GM19240 (cell line): Measurements from ENCODE around the gene NCKAP5.

Source experiments
- DNase-seq: peaks from one replicate; pipeline ENCODE4 v3.0.0; 2011; ENCODE audit warnings: low spot score; ENCODE audit not compliant: insufficient read length

NCKAP5 gene

GRCh38 chr2:133390156-133390555 is 178.1 kb downstream of the NCKAP5 start:
- DNase-seq = no peak

GRCh38 chr2:133389569-133389968 is 178.7 kb downstream of the NCKAP5 start:
- no peak for DNase-seq

GRCh38 chr2:133382566-133382965 is 185.7 kb downstream of the NCKAP5 start:
- DNase-seq = no peak

- DNase-seq = no peak
These were observed 187.3 kb downstream of the NCKAP5 start for GRCh38 chr2:133380991-133381390.

GRCh38 chr2:133378928-133379549 is 189.2 kb downstream of the NCKAP5 start:
- DNase-seq = no peak

GRCh38 chr2:133378386-133378785 is 189.9 kb downstream of the NCKAP5 start:
- DNase-seq = no peak

GRCh38 chr2:133377599-133377998 is 190.7 kb downstream of the NCKAP5 start:
- no peak for DNase-seq

GRCh38 chr2:133377021-133377481 is 191.2 kb downstream of the NCKAP5 start:
- no peak for DNase-seq

GRCh38 chr2:133374781-133375180 is 193.5 kb downstream of the NCKAP5 start:
- DNase-seq = no peak

- DNase-seq = no peak
These were observed 197.0 kb downstream of the NCKAP5 start for GRCh38 chr2:133371286-133371685.

- DNase-seq = no peak
These were observed 198.2 kb downstream of the NCKAP5 start for GRCh38 chr2:133369901-133370658.

GRCh38 chr2:133365117-133365516 is 203.1 kb downstream of the NCKAP5 start:
- DNase-seq = no peak

GRCh38 chr2:133364636-133365035 is 203.6 kb downstream of the NCKAP5 start:
- no peak for DNase-seq

GRCh38 chr2:133363884-133364283 is 204.4 kb downstream of the NCKAP5 start:
- no peak for DNase-seq

- DNase-seq = no peak
These were observed 206.2 kb downstream of the NCKAP5 start for GRCh38 chr2:133362061-133362476.

GRCh38 chr2:133360882-133361281 is 207.4 kb downstream of the NCKAP5 start:
- DNase-seq = no peak

GRCh38 chr2:133360190-133360589 is 208.1 kb downstream of the NCKAP5 start:
- no peak for DNase-seq

GRCh38 chr2:133352719-133353118 is 215.5 kb downstream of the NCKAP5 start:
- DNase-seq = no peak

- no peak for DNase-seq
These were observed 221.6 kb downstream of the NCKAP5 start for GRCh38 chr2:133346654-133347053.

- no peak for DNase-seq
These were observed 222.6 kb downstream of the NCKAP5 start for GRCh38 chr2:133345638-133346037.

GRCh38 chr2:133344849-133345248 is 223.4 kb downstream of the NCKAP5 start:
- DNase-seq = no peak

GRCh38 chr2:133343018-133343352 is 225.3 kb downstream of the NCKAP5 start:
- no peak for DNase-seq
